SK-N-SH (cell line): ENCODE data around the gene ADAMTS2. TPM values are rescaled to one million over a fixed set of nuclear protein-coding genes. Genes with fewer than 3 reads are reported as not detected.

ENCODE experiments used
- CTCF ChIA-PET: fragments of 300-600, 350-600 bp; formaldehyde crosslinking; extraction: SDS; loops from one replicate; lab custom pipeline; 2021; lab: Yijun Ruan, JAX
- POLR2A ChIA-PET: fragments of 350-600 bp; sonication (Branson Sonifier 250); formaldehyde crosslinking; extraction: SDS; loops from one replicate; lab custom pipeline; 2020; ENCODE audit warnings: antibody characterized with exemption, inconsistent platforms; lab: Yijun Ruan, JAX
- DNase-seq: peaks from one replicate; pipeline ENCODE4 v3.0.0; 2012
- H2AFZ ChIP-seq: fragments of 200-600 bp; sonication (generic); 2 replicates; pipeline ENCODE4 v1.8.1; 2016; ENCODE audit warnings: antibody characterized with exemption, mild to moderate bottlenecking, low read depth
- H3F3A ChIP-seq: fragments of 200-600 bp; sonication (generic); replicated peaks from 2 replicates; pipeline ENCODE3; 2016; ENCODE audit warnings: antibody characterized with exemption, mild to moderate bottlenecking; ENCODE audit not compliant: insufficient read depth
- H3K27ac ChIP-seq, 2 experiments: fragments of 200-500 bp in 1 of 2; fragments of 200-600 bp in 1 of 2; sonication (Bioruptor generic) in 1 of 2; sonication (generic), shearing (Covaris generic) in 1 of 2; 2 replicates each; pipeline versions ENCODE4 v1.5.1 to v1.6.1; 2014 to 2016; ENCODE audit warnings: low read depth in 2 of 2, inconsistent platforms in 1 of 2, low read length in 1 of 2, mild to moderate bottlenecking in 1 of 2, mixed read lengths in 1 of 2
- H3K27me3 ChIP-seq: fragments of 200-600 bp; sonication (generic), shearing (Covaris generic); 2 replicates; pipeline ENCODE4 v1.6.1; 2016; ENCODE audit warnings: mixed run types; ENCODE audit not compliant: insufficient read depth
- H3K36me3 ChIP-seq, 2 experiments: fragments of 200-500 bp in 1 of 2; fragments of 200-600 bp in 1 of 2; sonication (Bioruptor generic) in 1 of 2; sonication (generic) in 1 of 2; replicated peaks in 1 of 2; 2 replicates each; pipeline versions ENCODE3 to v1.5.1; 2014 to 2016; ENCODE audit warnings: low read length in 1 of 2, mild to moderate bottlenecking in 1 of 2; ENCODE audit not compliant: insufficient read depth in 2 of 2, control insufficient read depth in 1 of 2
- H3K4me1 ChIP-seq, 2 experiments: fragments of 200-500 bp in 1 of 2; fragments of 200-600 bp in 1 of 2; sonication (Bioruptor generic) in 1 of 2; sonication (generic), shearing (Covaris generic) in 1 of 2; 2 replicates each; pipeline versions ENCODE4 v1.5.1 to v1.6.1; 2014 to 2016; ENCODE audit warnings: low read depth in 1 of 2, low read length in 1 of 2, mixed run types in 1 of 2; ENCODE audit not compliant: insufficient read depth in 2 of 2, control insufficient read depth in 1 of 2
- H3K4me2 ChIP-seq: fragments of 200-600 bp; sonication (generic), shearing (Covaris generic); 2 replicates; pipeline ENCODE4 v1.6.1; 2017; ENCODE audit warnings: mixed run types
- H3K4me3 ChIP-seq, 2 experiments: fragments of 200-500 bp in 1 of 2; fragments of 200-600 bp in 1 of 2; sonication (Bioruptor generic) in 1 of 2; sonication (generic), shearing (Covaris generic) in 1 of 2; 2 replicates each; pipeline versions ENCODE4 v1.5.1 to v1.8.1; 2014 to 2016; ENCODE audit warnings: low read depth in 2 of 2, inconsistent platforms in 1 of 2, low read length in 1 of 2, mild to moderate bottlenecking in 1 of 2, mixed read lengths in 1 of 2, moderate library complexity in 1 of 2
- H3K79me2 ChIP-seq: fragments of 200-600 bp; sonication (generic); 2 replicates; pipeline ENCODE4 v1.8.1; 2017; ENCODE audit warnings: mild to moderate bottlenecking; ENCODE audit not compliant: insufficient read depth
- H3K9ac ChIP-seq: fragments of 200-600 bp; sonication (generic); 2 replicates; pipeline ENCODE4 v1.6.1; 2017; ENCODE audit warnings: mixed run types
- H3K9me2 ChIP-seq: fragments of 200-600 bp; sonication (generic); 2 replicates; pipeline ENCODE4 v1.6.1; 2017; ENCODE audit warnings: mixed run types
- H3K9me3 ChIP-seq: fragments of 200-600 bp; sonication (generic); 2 replicates; pipeline ENCODE4 v1.6.1; 2017; ENCODE audit warnings: mixed run types, mild to moderate bottlenecking, moderate library complexity
- H4K20me1 ChIP-seq: fragments of 200-600 bp; sonication (generic); 2 replicates; pipeline ENCODE4 v1.6.1; 2017; ENCODE audit warnings: mild to moderate bottlenecking, mixed run types; ENCODE audit not compliant: insufficient read depth
- ELF1 ChIP-seq: IDR thresholded peaks from 2 replicates; pipeline ENCODE4 v1.4.0; 2012
- EZH2phosphoT487 ChIP-seq: fragments of 200-600 bp; sonication (generic); IDR thresholded peaks from 2 replicates; pipeline ENCODE4 v1.6.1; 2017; ENCODE audit warnings: low read depth, mixed run types, mild to moderate bottlenecking, antibody characterized with exemption, moderate library complexity, borderline replicate concordance
- GABPA ChIP-seq: IDR thresholded peaks from 2 replicates; pipeline ENCODE4 v1.4.0; 2012; ENCODE audit warnings: low read depth, mild to moderate bottlenecking
- MEF2A ChIP-seq: IDR thresholded peaks from 2 replicates; pipeline ENCODE4 v1.4.0; 2012; ENCODE audit warnings: low read depth, borderline replicate concordance
- MXI1 ChIP-seq: IDR thresholded peaks from 2 replicates; pipeline ENCODE4 v1.6.1; 2012; ENCODE audit warnings: mild to moderate bottlenecking, low read depth, low read length, improper control_type of control experiment
- WGBS: methylation state at CpG from one replicate; pipeline ENCODE4 v1.1.6; 2017; ENCODE audit warnings: low lambda C conversion rate; 5-methylcytosine and 5-hydroxymethylcytosine counted together
- polyA plus RNA-seq, 3 experiments: library from polyadenylated mRNA; depleted of rRNA; stranded (reverse); fragments of >200 nt; gene quantifications; 2 replicates each; pipeline ENCODE4 v1.2.3, GENCODE V29; 2012
- TF ChIP-seq, protein P1 (sequence below): fragments of 150-350 bp; IDR thresholded peaks from 2 replicates; pipeline ENCODE4 v1.6.1; 2016; ENCODE audit warnings: mild to moderate bottlenecking, low read depth, low read length
- TF ChIP-seq, protein P2 (sequence below): IDR thresholded peaks from 2 replicates; pipeline ENCODE4 v1.6.1; 2012; ENCODE audit warnings: mild to moderate bottlenecking, low read depth, low read length, moderate library complexity
- TF ChIP-seq, protein P3 (sequence below): IDR thresholded peaks from 2 replicates; pipeline ENCODE4 v1.4.0; 2012; ENCODE audit warnings: low read depth, borderline replicate concordance

ADAMTS2 gene
- polyA plus RNA-seq, 1 of the 3 experiments (the other 2 are of a cell fraction): 0.12 TPM

DNA sequence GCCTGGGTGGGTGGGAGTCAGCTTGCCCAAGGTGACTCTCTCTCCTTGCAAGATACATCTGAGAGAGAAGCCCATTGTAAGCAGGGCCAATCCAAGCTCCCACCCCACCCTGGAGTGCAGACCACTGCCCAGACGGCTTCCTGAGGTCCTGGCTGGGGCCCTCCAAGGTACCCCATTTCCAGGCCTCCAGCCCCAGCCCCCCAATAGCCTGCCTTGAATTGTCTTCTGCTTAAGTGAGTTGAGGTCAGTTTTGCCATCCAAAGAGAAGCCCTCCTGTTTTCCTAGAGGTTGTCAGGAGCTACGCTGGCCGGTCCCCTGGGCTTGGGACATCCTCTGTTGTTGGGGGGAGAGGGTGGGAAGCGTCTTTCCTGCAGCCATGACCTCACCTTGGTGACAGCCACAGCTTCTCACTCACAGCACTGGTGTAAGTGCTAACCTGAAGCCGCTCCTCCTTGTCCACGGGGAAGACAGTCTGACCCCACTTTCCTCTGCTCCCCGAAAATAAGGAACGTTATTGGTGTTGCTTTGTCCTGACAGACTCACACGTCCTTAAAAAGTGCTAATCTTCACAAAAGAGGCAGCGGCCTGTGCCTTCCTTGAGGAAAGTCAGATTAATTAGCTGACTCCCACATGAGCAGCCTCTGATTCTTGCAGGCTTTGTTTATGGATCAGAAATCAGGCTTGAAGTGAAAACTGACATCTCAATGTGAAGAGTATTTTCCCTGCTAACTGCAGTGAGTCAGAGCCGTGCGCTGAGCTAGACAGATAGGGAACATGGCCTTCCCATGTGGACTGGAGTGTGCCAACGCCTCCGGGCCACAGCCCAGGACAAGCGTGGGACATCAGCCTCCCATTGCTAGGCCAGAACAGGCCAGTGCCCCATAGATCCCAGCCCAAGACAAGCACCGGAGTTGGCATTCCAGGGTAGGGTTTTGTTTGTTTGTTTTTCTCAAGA lies 52.3 kb downstream of the ADAMTS2 start:
- POLR2A ChIA-PET: no interaction called here
- no peaks in the 10 kb centered on the region for H3K79me2 ChIP-seq
- 31% methylated on average over 14 of the region's 16 CpGs for WGBS

More for the DNA sequence above, 52.3 kb downstream of the ADAMTS2 start:
- H3K4me2 ChIP-seq: no peak overlapping the region
- H3K27ac ChIP-seq: peak overlapping the region in 1 of 2 experiments; percentile 86; a peak in 2 of 4 replicates
- H4K20me1 ChIP-seq: no peaks in the 10 kb centered on the region
- H3K4me1 ChIP-seq: peaks cover 0 to 90% of the 10 kb centered on the region in 2 experiments; a peak in 2 of 4 replicates
- peak; percentile 13 for DNase-seq
- no peak for TF ChIP-seq EZH2phosphoT487
- TF ChIP-seq, protein P1, sequence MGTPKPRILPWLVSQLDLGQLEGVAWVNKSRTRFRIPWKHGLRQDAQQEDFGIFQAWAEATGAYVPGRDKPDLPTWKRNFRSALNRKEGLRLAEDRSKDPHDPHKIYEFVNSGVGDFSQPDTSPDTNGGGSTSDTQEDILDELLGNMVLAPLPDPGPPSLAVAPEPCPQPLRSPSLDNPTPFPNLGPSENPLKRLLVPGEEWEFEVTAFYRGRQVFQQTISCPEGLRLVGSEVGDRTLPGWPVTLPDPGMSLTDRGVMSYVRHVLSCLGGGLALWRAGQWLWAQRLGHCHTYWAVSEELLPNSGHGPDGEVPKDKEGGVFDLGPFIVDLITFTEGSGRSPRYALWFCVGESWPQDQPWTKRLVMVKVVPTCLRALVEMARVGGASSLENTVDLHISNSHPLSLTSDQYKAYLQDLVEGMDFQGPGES: no peak
- no peak for TF ChIP-seq MEF2A
- TF ChIP-seq GABPA: no peak
- no peak for TF ChIP-seq ELF1
- TF ChIP-seq, protein P2, sequence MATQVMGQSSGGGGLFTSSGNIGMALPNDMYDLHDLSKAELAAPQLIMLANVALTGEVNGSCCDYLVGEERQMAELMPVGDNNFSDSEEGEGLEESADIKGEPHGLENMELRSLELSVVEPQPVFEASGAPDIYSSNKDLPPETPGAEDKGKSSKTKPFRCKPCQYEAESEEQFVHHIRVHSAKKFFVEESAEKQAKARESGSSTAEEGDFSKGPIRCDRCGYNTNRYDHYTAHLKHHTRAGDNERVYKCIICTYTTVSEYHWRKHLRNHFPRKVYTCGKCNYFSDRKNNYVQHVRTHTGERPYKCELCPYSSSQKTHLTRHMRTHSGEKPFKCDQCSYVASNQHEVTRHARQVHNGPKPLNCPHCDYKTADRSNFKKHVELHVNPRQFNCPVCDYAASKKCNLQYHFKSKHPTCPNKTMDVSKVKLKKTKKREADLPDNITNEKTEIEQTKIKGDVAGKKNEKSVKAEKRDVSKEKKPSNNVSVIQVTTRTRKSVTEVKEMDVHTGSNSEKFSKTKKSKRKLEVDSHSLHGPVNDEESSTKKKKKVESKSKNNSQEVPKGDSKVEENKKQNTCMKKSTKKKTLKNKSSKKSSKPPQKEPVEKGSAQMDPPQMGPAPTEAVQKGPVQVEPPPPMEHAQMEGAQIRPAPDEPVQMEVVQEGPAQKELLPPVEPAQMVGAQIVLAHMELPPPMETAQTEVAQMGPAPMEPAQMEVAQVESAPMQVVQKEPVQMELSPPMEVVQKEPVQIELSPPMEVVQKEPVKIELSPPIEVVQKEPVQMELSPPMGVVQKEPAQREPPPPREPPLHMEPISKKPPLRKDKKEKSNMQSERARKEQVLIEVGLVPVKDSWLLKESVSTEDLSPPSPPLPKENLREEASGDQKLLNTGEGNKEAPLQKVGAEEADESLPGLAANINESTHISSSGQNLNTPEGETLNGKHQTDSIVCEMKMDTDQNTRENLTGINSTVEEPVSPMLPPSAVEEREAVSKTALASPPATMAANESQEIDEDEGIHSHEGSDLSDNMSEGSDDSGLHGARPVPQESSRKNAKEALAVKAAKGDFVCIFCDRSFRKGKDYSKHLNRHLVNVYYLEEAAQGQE: no peak
- TF ChIP-seq MXI1: no peak
- TF ChIP-seq, protein P3, sequence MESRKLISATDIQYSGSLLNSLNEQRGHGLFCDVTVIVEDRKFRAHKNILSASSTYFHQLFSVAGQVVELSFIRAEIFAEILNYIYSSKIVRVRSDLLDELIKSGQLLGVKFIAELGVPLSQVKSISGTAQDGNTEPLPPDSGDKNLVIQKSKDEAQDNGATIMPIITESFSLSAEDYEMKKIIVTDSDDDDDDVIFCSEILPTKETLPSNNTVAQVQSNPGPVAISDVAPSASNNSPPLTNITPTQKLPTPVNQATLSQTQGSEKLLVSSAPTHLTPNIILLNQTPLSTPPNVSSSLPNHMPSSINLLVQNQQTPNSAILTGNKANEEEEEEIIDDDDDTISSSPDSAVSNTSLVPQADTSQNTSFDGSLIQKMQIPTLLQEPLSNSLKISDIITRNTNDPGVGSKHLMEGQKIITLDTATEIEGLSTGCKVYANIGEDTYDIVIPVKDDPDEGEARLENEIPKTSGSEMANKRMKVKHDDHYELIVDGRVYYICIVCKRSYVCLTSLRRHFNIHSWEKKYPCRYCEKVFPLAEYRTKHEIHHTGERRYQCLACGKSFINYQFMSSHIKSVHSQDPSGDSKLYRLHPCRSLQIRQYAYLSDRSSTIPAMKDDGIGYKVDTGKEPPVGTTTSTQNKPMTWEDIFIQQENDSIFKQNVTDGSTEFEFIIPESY: no peak
- H3K9me2 ChIP-seq: no peaks in the 10 kb centered on the region
- H3K9me3 ChIP-seq: no peaks in the 10 kb centered on the region
- no peak overlapping the region for H3K9ac ChIP-seq
- H3K27me3 ChIP-seq: no peaks in the 10 kb centered on the region
- H2AFZ ChIP-seq: no peak overlapping the region
- H3K4me3 ChIP-seq: no peak overlapping the region
- CTCF ChIA-PET: interaction anchor here (1.0 to 1.9 kb wide), 2 partner anchors 16 to 19 kb away, joined by 3 to 6 read pairs; no protein-coding TSS in a partner anchor
- no peaks in the 10 kb centered on the region for H3K36me3 ChIP-seq
- H3F3A ChIP-seq: no peaks in the 10 kb centered on the region
